HEK293 (cell line): Measurements from ENCODE around the gene MAP1LC3A.

Source experiments
- CTCF ChIA-PET: fragments of 350-600 bp; formaldehyde crosslinking; extraction: SDS; loops from one replicate; lab custom pipeline; 2021; ENCODE audit warnings: antibody characterized with exemption; lab: Yijun Ruan, JAX
- POLR2A ChIA-PET: fragments of 300-600 bp; formaldehyde crosslinking; extraction: SDS; loops from one replicate; lab custom pipeline; 2020; ENCODE audit warnings: antibody characterized with exemption, inconsistent platforms; lab: Yijun Ruan, JAX
- H3K27ac ChIP-seq: fragments of 200-500 bp; sonication (Bioruptor generic); 2 replicates; pipeline ENCODE4 v1.5.1; 2014; ENCODE audit warnings: low read depth, low read length, control low read depth, inconsistent platforms; ENCODE audit errors: extremely low read depth
- H3K36me3 ChIP-seq, 2 experiments: fragments of 200-500 bp in 1 of 2; sonication (Bioruptor generic) in 1 of 2; 1 replicate in 1 of 2; 2 replicates in 1 of 2; pipeline ENCODE4 v1.5.1; 2014 to 2017; ENCODE audit warnings: inconsistent platforms in 2 of 2, low read length in 2 of 2; ENCODE audit not compliant: control insufficient read depth in 2 of 2, insufficient read depth in 1 of 2
- H3K4me1 ChIP-seq: fragments of 200-500 bp; sonication (Bioruptor generic); 2 replicates; pipeline ENCODE4 v1.5.1; 2014; ENCODE audit warnings: mild to moderate bottlenecking, low read length, inconsistent platforms; ENCODE audit not compliant: control insufficient read depth, insufficient read depth
- H3K4me3 ChIP-seq: 2 replicates; pipeline ENCODE4 v1.5.1; 2011; ENCODE audit warnings: low read depth, mild to moderate bottlenecking, control low read depth, low read length, moderate library complexity
- H3K9me3 ChIP-seq: fragments of 200-500 bp; sonication (Bioruptor generic); 2 replicates; pipeline ENCODE4 v1.5.1; 2014; ENCODE audit warnings: low read depth, low read length, inconsistent platforms; ENCODE audit not compliant: control insufficient read depth, insufficient read depth
- ATF2 ChIP-seq: fragments of 450-650 bp; formaldehyde crosslinking; IDR thresholded peaks from 2 replicates; pipeline ENCODE4 v1.5.1; 2016; ENCODE audit warnings: missing biosample characterization, missing genetic modification characterization, low read depth
- BCL11A ChIP-seq: fragments of 450-650 bp; formaldehyde crosslinking; IDR thresholded peaks from 2 replicates; pipeline ENCODE4 v1.5.1; 2016; ENCODE audit warnings: low read depth, missing biosample characterization, missing genetic modification characterization
- FEZF1 ChIP-seq: fragments of 450-650 bp; formaldehyde crosslinking; IDR thresholded peaks from 2 replicates; pipeline ENCODE4 v1.5.1; 2016; ENCODE audit warnings: missing biosample characterization, missing genetic modification characterization
- HOXC10 ChIP-seq: sonication (generic); formaldehyde crosslinking; IDR thresholded peaks from 2 replicates; pipeline ENCODE4 v1.8.1; 2023; ENCODE audit warnings: mild to moderate bottlenecking, missing genetic modification reagents
- HOXD13 ChIP-seq: sonication (generic); formaldehyde crosslinking; IDR thresholded peaks from 2 replicates; pipeline ENCODE4 v1.8.0; 2022; ENCODE audit warnings: missing genetic modification reagents, borderline replicate concordance
- KLF8 ChIP-seq: fragments of 450-650 bp; formaldehyde crosslinking; IDR thresholded peaks from 2 replicates; pipeline ENCODE4 v1.5.1; 2016; ENCODE audit warnings: missing biosample characterization, missing genetic modification characterization
- MZF1 ChIP-seq: fragments of 450-650 bp; formaldehyde crosslinking; IDR thresholded peaks from 2 replicates; pipeline ENCODE4 v1.5.1; 2017; ENCODE audit warnings: missing biosample characterization, missing genetic modification characterization, borderline replicate concordance
- PRDM4 ChIP-seq: fragments of 450-650 bp; formaldehyde crosslinking; IDR thresholded peaks from 2 replicates; pipeline ENCODE4 v1.5.1; 2017; ENCODE audit warnings: missing biosample characterization, missing genetic modification characterization
- YY1 ChIP-seq: fragments of 450-650 bp; formaldehyde crosslinking; IDR thresholded peaks from 2 replicates; pipeline ENCODE4 v1.5.1; 2018; ENCODE audit warnings: missing biosample characterization, missing genetic modification characterization
- ZBTB1 ChIP-seq: fragments of 450-650 bp; formaldehyde crosslinking; IDR thresholded peaks from 2 replicates; pipeline ENCODE4 v1.5.1; 2016; ENCODE audit warnings: missing biosample characterization, missing genetic modification characterization
- ZBTB11 ChIP-seq: fragments of 450-650 bp; formaldehyde crosslinking; conservative IDR thresholded peaks from 2 replicates; pipeline ENCODE4 v1.5.1; 2016; ENCODE audit warnings: low read depth, missing biosample characterization, missing genetic modification characterization
- ZBTB21 ChIP-seq: fragments of 450-650 bp; formaldehyde crosslinking; IDR thresholded peaks from 2 replicates; pipeline ENCODE4 v1.5.1; 2017; ENCODE audit warnings: missing biosample characterization, missing genetic modification characterization
- ZBTB26 ChIP-seq: fragments of 450-650 bp; formaldehyde crosslinking; optimal IDR thresholded peaks from 2 replicates; pipeline ENCODE3; 2016; ENCODE audit warnings: missing biosample characterization, mild to moderate bottlenecking, missing genetic modification characterization
- ZNF133 ChIP-seq: fragments of 450-650 bp; formaldehyde crosslinking; IDR thresholded peaks from 2 replicates; pipeline ENCODE4 v1.5.1; 2016; ENCODE audit warnings: missing biosample characterization, missing genetic modification characterization
- ZNF174 ChIP-seq: fragments of 450-650 bp; formaldehyde crosslinking; IDR thresholded peaks from 2 replicates; pipeline ENCODE4 v1.5.0; 2017; ENCODE audit warnings: missing biosample characterization, mild to moderate bottlenecking, missing genetic modification characterization
- ZNF221 ChIP-seq: fragments of 450-650 bp; formaldehyde crosslinking; IDR thresholded peaks from 2 replicates; pipeline ENCODE4 v1.5.1; 2017; ENCODE audit warnings: missing biosample characterization, missing genetic modification characterization, borderline replicate concordance
- ZNF239 ChIP-seq: fragments of 450-650 bp; formaldehyde crosslinking; IDR thresholded peaks from 2 replicates; pipeline ENCODE4 v1.5.1; 2016; ENCODE audit warnings: missing biosample characterization, missing genetic modification characterization
- ZNF426 ChIP-seq: fragments of 450-650 bp; formaldehyde crosslinking; IDR thresholded peaks from 2 replicates; pipeline ENCODE4 v1.5.1; 2017; ENCODE audit warnings: missing biosample characterization, missing genetic modification characterization, mild to moderate bottlenecking, inconsistent platforms, moderate library complexity
- ZNF621 ChIP-seq: fragments of 450-650 bp; formaldehyde crosslinking; IDR thresholded peaks from 2 replicates; pipeline ENCODE4 v1.5.1; 2017; ENCODE audit warnings: missing biosample characterization, missing genetic modification characterization
- ZNF624 ChIP-seq: fragments of 450-650 bp; formaldehyde crosslinking; IDR thresholded peaks from 2 replicates; pipeline ENCODE4 v1.5.1; 2017; ENCODE audit warnings: missing biosample characterization, missing genetic modification characterization
- ZNF785 ChIP-seq: fragments of 450-650 bp; formaldehyde crosslinking; IDR thresholded peaks from 2 replicates; pipeline ENCODE4 v1.5.1; 2016; ENCODE audit warnings: missing biosample characterization, missing genetic modification characterization

Gene MAP1LC3A

GRCh38 chr20:34549929-34550305, 8.6 kb upstream of the MAP1LC3A start (continued):
- no peak for TF ChIP-seq FEZF1 (tag by site-specific recombination)
- TF ChIP-seq PRDM4 (tag by site-specific recombination): no peak
- no peak for TF ChIP-seq ATF2 (tag by site-specific recombination)
- no peak for TF ChIP-seq ZBTB21 (tag by site-specific recombination)
- TF ChIP-seq ZNF239: no peak
- no peak for TF ChIP-seq ZNF624 (tag by site-specific recombination)

GRCh38 chr20:34552569-34552968, 5.9 kb upstream of the MAP1LC3A start:
- Histone ChIP-seq H3K27ac (no peak overlapping the region), H3K9me3 (no peaks in the 10 kb centered on the region), H3K4me1 (no peaks in the 10 kb centered on the region), H3K36me3 (no peaks in the 10 kb centered on the region; a peak in 1 of 3 replicates), H3K4me3 (no peak overlapping the region)
- CTCF ChIA-PET: no interaction called here
- POLR2A ChIA-PET: no interaction called here
- TF ChIP-seq YY1 (tag by site-specific recombination) (no peak), ZBTB1 (tag by site-specific recombination) (no peak)
- TF ChIP-seq, all 188 proteins: peak for 0

- Histone ChIP-seq H3K4me3 (no peak overlapping the region), H3K4me1 (no peaks in the 10 kb centered on the region), H3K27ac (no peak overlapping the region), H3K9me3 (no peaks in the 10 kb centered on the region), H3K36me3 (no peaks in the 10 kb centered on the region; a peak in 1 of 3 replicates)
- ChIA-PET CTCF (interaction anchor here (0.5 to 0.9 kb wide), 3 partner anchors 9 to 353 kb away, joined by 3 to 4 read pairs (median 3); no protein-coding TSS in a partner anchor), POLR2A (no interaction called here)
- TF ChIP-seq ZNF174: no peak
- TF ChIP-seq HOXC10 (CRISPR knock-in tag): no peak
- no peak for TF ChIP-seq ZNF785
- TF ChIP-seq ZNF426 (tag by site-specific recombination): no peak
- TF ChIP-seq HOXD13 (CRISPR knock-in tag): no peak
- TF ChIP-seq ZNF221: no peak
- TF ChIP-seq ZBTB26: no peak
- TF ChIP-seq ZBTB11: no peak
- TF ChIP-seq ZNF133 (tag by site-specific recombination): no peak
- no peak for TF ChIP-seq BCL11A
- no peak for TF ChIP-seq KLF8 (tag by site-specific recombination)
- TF ChIP-seq MZF1: no peak
- no peak for TF ChIP-seq ZNF621 (tag by site-specific recombination)
These were observed 5.1 kb upstream of the MAP1LC3A start for GRCh38 chr20:34553366-34553867.
